NCI-H748 treated with DMSO at 0.1 percent for 48 hours (cell line): Measurements from ENCODE around the gene PANK4.

Experiments used
- DNase-seq: peaks from one replicate; lab custom pipeline; 2025; lab: John Stamatoyannopoulos, UW

Gene PANK4

GRCh38 chr1:2512862-2513421, 13.5 kb downstream of the PANK4 start:
- DNase-seq: no peak

- DNase-seq: no peak
Measured at GRCh38 chr1:2510366-2511155, 15.8 kb downstream of the PANK4 start.

- no peak for DNase-seq
Measured at GRCh38 chr1:2509589-2509988, 16.8 kb downstream of the PANK4 start.

- DNase-seq: no peak
Measured at GRCh38 chr1:2508751-2509150, 17.6 kb downstream of the PANK4 start.

GRCh38 chr1:2508180-2508579, 18.2 kb downstream of the PANK4 start:
- no peak for DNase-seq

GRCh38 chr1:2507744-2508155, 18.6 kb downstream of the PANK4 start:
- no peak for DNase-seq

GRCh38 chr1:2506901-2507565, 19.4 kb downstream of the PANK4 start:
- DNase-seq: no peak

- no peak for DNase-seq
Measured at GRCh38 chr1:2506007-2506860, 20.2 kb downstream of the PANK4 start.

- no peak for DNase-seq
Measured at GRCh38 chr1:2505461-2505994, 20.9 kb downstream of the PANK4 start.

- no peak for DNase-seq
Measured at GRCh38 chr1:2504949-2505272, 21.5 kb downstream of the PANK4 start.

GRCh38 chr1:2504225-2504948, 22.0 kb downstream of the PANK4 start:
- no peak for DNase-seq

GRCh38 chr1:2503554-2504224, 22.7 kb downstream of the PANK4 start:
- DNase-seq: no peak

GRCh38 chr1:2502661-2503553, 23.5 kb downstream of the PANK4 start:
- no peak for DNase-seq

GRCh38 chr1:2502210-2502609, 24.2 kb downstream of the PANK4 start:
- DNase-seq: no peak

GRCh38 chr1:2501820-2502119, 24.6 kb downstream of the PANK4 start:
- no peak for DNase-seq

GRCh38 chr1:2501041-2501819, 25.2 kb downstream of the PANK4 start:
- DNase-seq: no peak

GRCh38 chr1:2499986-2500596, 26.3 kb downstream of the PANK4 start:
- DNase-seq: no peak

- no peak for DNase-seq
Measured at GRCh38 chr1:2499260-2499659, 27.1 kb downstream of the PANK4 start.

GRCh38 chr1:2498648-2499047, 27.7 kb downstream of the PANK4 start:
- no peak for DNase-seq
